DOHH2 (cell line): ENCODE measurements around the gene APOL3.

Source experiments
- EZH2phosphoT487 ChIP-seq: fragments of 200-600 bp; sonication (generic); IDR thresholded peaks from 2 replicates; pipeline ENCODE4 v1.6.1; 2017; ENCODE audit warnings: borderline replicate concordance, mild to moderate bottlenecking, antibody characterized with exemption, low read length, moderate library complexity, mixed read lengths
- TF ChIP-seq, protein P1 (sequence below): fragments of 200-600 bp; sonication (generic); IDR thresholded peaks from one replicate; pipeline ENCODE4 v1.5.1; 2014; ENCODE audit warnings: antibody characterized with exemption, mild to moderate bottlenecking, low read depth, low read length; ENCODE audit not compliant: poor library complexity, severe bottlenecking

DNA sequence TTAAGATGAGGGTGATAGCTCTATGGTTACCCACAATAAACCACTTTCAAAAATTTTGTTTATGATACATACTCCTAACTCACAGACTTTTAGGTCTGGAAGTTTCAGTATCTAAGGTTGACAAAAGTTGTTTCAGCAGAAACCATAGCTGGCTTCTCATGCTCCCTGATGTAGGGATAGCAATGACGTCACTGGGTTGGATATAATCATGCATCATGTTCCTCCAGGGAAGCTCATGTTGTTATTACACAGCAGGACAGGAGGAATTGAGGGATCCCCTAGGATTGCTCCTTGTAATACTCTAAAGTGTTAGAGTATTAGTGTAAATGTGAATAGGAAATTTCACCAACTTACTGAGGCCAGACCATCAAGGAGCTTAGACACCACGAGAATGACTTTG, 23.6 kb downstream of the APOL3 start:
- TF ChIP-seq, protein P1, sequence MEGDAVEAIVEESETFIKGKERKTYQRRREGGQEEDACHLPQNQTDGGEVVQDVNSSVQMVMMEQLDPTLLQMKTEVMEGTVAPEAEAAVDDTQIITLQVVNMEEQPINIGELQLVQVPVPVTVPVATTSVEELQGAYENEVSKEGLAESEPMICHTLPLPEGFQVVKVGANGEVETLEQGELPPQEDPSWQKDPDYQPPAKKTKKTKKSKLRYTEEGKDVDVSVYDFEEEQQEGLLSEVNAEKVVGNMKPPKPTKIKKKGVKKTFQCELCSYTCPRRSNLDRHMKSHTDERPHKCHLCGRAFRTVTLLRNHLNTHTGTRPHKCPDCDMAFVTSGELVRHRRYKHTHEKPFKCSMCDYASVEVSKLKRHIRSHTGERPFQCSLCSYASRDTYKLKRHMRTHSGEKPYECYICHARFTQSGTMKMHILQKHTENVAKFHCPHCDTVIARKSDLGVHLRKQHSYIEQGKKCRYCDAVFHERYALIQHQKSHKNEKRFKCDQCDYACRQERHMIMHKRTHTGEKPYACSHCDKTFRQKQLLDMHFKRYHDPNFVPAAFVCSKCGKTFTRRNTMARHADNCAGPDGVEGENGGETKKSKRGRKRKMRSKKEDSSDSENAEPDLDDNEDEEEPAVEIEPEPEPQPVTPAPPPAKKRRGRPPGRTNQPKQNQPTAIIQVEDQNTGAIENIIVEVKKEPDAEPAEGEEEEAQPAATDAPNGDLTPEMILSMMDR = no peak
- no peak for TF ChIP-seq EZH2phosphoT487
